Measurements from ENCODE around the gene LACRT.

The LACRT gene

DNA sequence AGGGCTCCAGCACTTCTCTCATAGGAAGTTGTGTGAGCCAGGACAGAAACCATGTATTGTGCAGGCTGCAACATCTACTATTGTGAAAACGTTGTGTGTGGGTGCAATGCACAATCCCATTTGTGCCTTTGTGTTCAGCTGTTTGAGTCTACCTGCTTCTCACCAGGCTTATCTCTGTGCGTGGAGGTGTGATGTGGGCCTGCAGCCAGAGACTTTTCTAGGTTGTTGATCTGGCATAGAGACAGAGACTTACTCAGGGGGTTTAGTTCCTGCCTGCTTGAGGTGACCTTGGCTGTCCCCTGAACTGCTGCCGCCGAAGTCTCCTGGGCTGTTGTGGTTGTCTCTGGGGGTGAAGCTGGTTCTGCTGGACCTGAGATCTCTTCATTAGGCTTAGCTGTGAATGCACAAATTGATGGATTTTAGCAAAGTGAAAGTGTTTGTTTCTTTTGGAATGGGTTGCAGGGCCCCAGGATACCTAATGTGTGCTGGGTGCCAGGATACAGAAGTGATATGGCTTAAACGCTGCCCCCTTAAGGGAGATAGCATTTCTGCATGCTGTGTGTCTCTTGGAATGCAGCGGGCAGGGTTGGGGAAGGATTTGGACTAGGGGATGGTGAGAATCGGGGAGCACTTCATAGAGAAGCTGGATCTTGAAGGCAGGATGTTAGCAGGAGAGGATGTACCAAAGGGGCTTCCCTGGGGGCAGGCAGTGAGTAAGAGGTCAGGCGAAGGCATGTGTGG is 2.5 kb downstream of the LACRT start:
- no peak for DNase-seq

DNA sequence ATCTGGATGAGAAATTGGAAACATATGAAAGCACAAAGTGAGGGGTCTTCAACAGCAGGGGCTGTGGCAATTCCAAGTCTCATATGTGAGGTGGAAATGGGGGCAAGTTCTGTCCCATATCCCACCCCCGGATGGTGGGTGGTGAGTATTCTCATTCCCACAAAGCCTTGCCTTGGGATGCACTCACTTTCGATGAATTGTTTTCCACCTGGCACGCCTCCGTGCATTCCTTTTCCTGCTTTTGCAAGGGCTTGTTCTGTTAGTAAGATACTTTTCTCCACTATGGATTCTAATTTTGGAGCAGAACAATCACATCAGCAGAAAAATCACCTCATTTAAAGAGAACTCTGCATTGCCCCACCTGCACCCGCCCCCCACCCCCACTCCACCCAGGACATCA is 3.1 kb downstream of the LACRT start:
- DNase-seq: no peak

DNA sequence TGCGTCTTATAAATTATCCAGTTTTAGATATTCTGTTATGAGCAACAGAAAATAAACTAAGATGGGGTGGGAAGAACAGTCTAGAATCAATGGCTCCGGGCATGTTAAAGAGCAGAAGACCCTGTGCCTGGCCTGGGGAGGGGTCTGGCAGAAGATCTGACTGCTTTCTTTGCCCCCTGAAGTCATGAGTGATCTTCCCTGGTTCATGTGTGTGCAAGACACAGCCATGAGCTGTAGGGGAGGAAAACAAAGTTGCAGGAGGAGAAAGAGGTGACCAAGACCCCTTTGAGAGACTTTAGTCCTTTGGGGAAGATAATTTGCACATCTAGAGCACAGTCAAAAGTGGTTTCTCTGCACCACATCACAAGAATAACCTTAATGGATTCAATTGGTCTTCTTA is 4.8 kb downstream of the LACRT start:
- no peak for DNase-seq

- DNase-seq: no peak
These were observed 6.4 kb downstream of the LACRT start for GRCh38 chr12:54628186-54628846.

DNA sequence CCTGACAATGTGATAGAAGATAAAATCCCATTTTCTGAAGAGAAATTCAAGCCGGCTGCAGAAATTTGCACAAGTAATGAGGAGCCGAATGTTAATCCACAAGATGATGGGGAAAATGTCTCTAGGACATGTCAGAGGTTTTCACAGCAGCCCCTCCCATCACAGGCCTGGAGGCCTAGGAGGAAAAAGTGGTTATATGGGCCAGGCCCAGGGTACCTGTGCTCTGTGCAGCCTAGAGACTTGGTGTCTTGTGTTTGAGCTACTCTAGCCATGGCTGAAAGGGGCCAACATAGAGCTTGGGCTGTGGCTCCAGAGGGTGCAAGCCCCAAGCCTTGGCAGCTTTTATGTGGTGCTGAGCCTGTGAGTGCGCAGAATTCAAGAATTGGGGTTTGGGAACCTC is 7.4 kb downstream of the LACRT start:
- no peak for DNase-seq

DNA sequence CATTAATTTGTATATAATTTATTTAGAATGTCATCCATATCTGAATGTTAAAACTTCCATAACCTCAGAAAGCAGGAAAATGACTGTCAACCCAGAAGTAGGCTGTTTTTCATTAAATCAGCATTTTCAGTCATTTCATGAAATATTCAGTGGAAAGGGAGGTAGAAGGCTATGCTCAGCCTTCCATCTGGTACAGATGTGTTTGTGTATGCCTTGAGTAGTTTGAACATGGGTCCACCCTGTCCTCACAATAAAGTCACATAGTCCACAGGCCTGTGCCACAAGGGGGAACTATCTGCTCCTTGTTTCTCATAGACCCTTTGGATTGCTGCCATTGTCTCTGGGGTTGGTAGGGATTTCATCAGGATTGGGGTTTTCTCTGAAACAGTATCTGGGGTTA is 9.1 kb downstream of the LACRT start:
- no peak for DNase-seq

DNA sequence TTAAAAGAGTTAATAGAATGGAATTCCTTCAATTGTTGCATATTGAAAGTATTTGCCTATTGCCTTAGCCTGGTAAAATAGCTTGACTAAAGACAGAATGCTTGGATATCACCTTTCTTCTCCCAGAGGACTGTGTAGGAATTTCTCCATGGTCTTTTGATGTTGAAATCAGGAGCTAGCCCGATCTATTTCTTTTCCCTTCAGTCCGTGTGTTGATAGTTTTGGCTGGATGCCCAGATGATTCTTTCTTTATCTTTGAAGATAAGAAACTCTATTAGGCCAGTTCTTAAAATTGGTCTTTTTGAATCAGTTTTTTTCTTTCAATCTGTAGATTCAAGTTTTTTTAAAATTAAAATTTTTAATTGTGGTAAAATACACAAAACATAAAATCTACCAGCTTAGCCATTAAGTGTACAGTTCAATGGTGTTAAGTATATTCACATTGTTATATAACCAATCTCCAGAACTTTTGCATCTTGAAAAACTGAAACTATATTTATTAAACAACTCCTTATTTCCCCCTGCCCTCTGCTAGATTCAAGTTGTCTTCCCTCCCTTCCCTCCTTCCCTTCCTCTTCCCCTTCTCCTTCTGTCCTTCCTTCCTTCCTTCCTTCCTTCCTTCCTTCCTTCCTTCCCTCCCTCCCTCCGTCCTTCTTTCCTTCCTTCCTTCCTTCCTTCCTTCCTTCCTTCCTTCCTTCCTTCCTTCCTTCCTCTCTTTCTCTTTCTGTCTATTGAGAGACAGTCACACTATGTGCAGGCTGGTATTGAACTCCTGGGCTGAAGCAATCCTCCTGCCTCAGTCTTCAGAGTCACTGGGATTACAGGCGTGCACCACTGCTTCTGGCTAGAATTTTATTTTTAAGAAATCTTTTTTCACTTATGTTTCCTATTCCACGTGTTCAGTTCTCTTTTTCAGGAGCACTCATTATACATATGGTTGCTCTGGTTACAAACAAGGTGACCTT is 10.1 kb downstream of the LACRT start:
- DNase-seq: no peak

DNA sequence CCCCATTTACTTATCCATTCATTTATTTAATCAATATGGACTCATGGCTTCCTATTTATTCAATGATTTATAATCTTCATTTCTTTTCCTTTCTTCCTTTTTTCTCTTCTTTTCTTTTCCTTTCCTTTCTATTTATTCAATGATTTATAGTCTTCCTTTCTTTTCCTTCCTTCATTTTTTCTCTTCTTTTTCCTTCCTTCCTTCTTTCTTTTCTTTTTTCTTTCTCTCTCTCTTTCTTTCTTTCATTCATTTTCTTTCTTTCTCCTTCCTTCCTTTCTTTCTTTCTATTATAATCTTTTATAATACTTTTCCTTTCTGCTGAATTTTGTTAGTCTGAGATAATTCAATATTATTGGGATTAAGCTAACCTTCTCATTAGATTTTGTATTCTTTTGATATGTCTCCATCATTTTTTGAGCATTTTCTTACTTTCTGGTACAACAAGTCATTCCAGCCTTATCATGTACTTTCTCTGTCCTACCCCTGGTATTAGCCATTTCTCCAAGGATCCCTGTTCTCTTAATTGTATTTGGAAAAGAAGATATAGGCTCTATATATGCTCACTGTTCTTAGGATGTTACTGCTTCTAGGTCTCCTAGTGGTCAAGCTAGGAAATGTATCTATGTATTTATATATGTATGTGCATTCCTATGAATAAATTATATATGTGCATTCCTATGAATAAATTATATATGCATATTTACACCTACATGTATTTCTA is 12.1 kb downstream of the LACRT start:
- DNase-seq: peak; percentile 7

DNA sequence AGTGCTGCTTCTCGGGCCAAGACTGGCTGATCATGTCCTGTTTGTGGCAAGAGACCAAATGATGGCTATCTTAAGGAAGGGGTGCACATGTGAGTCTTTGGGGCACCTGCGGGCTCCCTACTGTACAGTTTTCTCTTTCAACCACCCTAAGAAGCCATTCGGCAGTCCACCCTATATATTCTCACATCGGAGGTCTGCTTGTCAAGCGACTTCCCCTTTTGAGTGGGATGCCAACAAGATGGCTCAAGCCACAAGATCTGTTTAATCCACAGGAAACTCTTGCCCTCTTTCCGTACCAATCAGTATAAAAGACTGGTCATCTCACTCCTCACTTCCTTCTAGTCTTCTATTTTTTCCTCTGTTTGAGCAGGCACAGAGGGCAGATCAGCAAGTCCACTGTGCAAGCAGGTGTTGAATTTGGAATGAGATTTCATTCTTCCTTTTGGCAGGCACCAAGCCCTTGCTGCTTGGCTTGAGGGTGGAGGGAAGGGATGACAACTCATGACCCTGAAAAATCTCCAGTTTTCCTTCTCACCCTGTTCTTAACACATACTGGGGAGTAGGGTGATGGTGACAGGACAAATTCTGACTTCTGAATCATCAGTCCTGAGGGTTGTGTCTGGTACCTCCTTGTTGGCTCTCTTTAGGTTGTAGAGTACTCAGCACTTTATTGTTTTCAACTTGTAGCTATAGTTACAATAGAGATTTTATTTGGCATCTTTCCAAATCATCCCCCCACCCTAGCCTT is 17.6 kb downstream of the LACRT start:
- DNase-seq: no peak

DNA sequence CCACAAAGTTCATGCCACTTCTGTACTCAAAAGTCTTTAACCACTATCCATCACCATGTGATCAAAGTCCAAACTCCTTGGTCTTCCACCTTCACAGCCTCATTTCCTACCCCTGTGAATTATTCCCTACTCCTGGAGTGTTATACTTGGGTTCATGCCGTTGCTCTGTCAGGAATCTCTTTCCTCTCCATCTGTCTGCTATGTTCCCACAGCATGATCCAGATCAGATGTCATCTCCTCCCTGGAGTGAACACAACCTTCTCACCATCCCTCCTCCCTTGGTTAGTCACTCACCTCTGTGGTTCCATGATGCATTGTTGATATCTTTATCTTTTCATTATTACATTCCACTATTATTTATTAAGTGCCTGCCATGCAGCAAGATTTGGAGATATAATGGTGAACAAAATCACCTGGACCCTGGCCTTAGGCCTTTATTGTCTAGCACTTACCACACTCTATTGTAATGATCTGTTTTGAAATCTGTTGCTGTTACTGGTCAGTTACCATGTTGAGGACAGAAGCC is 22.4 kb downstream of the LACRT start:
- no peak for DNase-seq

DNA sequence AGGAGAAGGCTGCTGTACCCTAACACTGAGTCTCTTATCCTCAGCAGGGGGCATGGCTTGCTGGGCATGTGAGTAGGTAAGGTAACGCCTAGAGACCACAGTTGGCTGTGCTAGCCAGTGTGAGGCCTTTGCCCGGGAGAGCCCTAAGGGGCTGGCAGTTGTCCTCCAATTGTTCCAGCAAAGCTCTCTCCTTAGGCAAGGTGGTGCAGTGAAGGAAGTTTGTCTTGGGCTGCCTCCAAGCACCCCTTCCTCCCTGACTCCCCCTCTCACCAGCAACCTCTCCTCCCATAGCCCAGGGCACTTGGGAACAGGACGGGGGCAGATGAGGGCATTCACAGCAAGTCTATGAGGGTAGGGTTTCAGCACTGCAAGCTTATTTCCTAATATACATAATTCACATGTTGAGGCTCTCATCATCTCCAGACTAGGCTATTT is 23.0 kb downstream of the LACRT start:
- DNase-seq: no peak

DNA sequence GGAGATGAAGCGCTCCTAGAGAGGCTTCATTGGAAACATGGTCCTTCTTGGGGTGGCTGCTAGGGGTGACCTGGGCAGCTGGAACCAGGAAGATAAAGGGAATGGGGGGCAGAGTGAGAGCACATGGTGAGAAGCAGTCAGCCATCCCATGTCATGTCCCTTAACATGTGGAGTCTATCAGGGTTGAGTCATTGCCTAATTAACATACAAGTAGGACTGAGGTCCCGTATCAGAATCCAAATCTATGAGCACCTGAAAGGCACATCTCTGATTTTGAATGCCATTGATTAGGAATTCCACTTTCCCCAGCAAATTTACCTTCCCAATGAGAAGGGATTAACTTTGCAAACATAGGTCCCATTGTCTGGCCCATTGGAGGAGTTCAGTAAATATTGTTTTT is 25.9 kb downstream of the LACRT start:
- DNase-seq: no peak

- no peak for DNase-seq
These were observed 26.5 kb downstream of the LACRT start for GRCh38 chr12:54608156-54608555.

DNA sequence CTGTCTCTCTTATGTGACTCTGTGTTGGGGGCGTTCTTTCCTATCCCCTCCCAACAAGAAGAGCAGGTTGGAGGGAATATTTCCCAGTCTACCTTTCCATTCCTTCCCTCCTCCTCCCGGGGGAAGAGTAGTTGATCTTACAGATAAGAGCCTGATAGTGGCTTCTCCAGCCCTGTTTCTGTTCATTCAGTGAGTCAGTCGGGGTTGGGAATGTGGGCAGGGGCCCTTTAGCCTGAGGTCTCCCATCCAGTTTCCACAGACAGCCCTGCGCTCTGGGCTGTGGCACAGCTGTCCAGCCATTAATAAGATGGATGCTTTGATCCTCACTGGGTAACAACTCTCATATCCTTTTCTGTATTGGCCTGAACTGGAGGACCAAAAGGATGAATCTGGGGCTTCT is 28.1 kb downstream of the LACRT start:
- no peak for DNase-seq

DNA sequence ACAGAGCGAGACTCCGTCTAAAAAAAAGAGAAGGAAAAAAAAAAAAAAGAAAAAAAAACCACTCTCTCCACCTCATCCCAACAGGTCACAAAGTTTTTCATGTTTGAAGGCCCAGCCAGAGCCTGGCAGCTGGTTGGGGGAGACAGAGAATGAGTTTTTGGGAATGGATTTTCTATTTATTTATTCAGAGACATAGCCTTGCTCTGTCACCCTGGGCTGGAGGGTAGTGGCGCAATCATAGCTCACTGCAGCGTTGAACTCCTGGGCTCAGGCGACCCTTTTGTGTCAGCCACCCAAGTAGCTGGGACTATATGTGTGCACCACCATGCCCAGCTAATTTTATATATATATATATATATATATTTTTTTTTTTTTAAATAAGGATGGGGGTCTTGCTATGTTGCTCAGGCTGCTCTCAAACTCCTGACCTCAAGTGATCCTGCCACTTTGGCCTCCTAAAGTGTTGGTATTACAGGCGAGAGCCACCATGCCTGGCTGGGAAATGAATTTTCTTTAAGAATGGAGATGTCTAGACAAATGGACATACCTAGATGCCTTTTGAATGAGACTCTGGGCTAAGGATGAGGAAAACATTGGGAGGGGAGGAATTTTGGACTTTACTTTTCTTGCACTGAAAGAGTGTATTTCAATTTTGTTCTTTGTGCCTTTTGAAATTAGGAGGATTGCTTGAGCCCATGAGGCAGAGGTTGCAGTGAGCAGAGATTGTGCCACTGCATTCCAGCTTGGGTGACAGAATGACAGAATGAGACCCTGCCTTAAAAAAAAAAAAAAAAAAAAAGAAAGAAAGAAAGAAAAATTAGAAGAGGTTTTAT is 29.3 kb downstream of the LACRT start:
- DNase-seq: no peak

GRCh38 chr12:54604436-54604835 is 30.3 kb downstream of the LACRT start:
- DNase-seq: no peak

GRCh38 chr12:54603872-54604271 is 30.8 kb downstream of the LACRT start:
- no peak for DNase-seq

GRCh38 chr12:54603173-54603814 is 31.4 kb downstream of the LACRT start:
- peak; percentile 75 for DNase-seq

- no peak for DNase-seq
These were observed 32.0 kb downstream of the LACRT start for GRCh38 chr12:54602661-54603060.

DNA sequence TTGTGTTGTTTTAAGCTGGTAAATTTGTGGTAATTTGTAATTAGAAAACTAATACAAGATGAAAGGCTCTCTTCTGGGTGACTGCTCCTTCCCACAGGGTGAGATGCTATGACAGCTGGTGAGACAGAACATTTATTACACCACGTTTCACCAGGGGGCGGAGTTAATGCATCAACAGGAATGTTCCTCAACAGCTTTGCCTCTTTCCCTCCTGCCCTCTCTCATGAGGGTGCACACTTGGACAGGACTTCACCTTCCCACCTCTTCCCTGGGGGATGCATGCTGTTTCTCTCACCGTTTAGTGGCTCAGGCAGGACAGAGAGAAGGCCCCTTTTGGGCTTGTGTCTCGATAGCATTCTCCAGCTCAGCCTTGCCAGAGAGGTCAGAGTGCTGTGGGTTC is 32.9 kb downstream of the LACRT start:
- DNase-seq: peak; percentile 37
